Caco-2 (cell line): ENCODE data around the gene PDZD2. TPM values are rescaled to one million over a fixed set of nuclear protein-coding genes. Genes with fewer than 3 reads are reported as not detected.

Source experiments
- BruUV-seq: library from RNA; stranded (reverse); fragments of 400-500 nt; replicated peaks from 2 replicates; lab custom pipeline; 2021; lab: Mats Ljungman, UMichigan
- CTCF ChIA-PET: fragments of 300-600 bp; sonication (Branson Sonifier 250); formaldehyde crosslinking; loops from one replicate; lab custom pipeline; 2022; ENCODE audit warnings: antibody characterized with exemption; lab: Charles Lee
- POLR2A ChIA-PET: fragments of 300-600 bp; sonication (Branson Sonifier 250); formaldehyde crosslinking; loops from one replicate; lab custom pipeline; 2022; ENCODE audit warnings: antibody characterized with exemption; lab: Charles Lee
- DNase-seq, 2 experiments: peaks; one replicate each; pipeline versions ENCODE4 v3.0.0 to v3.0.0-alpha.2; 2020 to 2022
- H3K27me3 ChIP-seq: replicated peaks from 2 replicates; pipeline ENCODE4 v1.6.0; 2011; ENCODE audit warnings: low read length; ENCODE audit not compliant: control insufficient read depth, insufficient read depth
- H3K36me3 ChIP-seq: 2 replicates; pipeline ENCODE4 v1.5.1; 2011; ENCODE audit warnings: low read length; ENCODE audit not compliant: control insufficient read depth, insufficient read depth
- H3K4me1 ChIP-seq: fragments of 250-450 bp; sonication (Bioruptor Pico); 2 replicates; pipeline ENCODE4 v1.5.1; 2020; ENCODE audit warnings: mild to moderate bottlenecking
- H3K4me3 ChIP-seq: 2 replicates; pipeline ENCODE4 v1.5.1; 2011; ENCODE audit warnings: low read depth, mild to moderate bottlenecking, control low read depth, low read length
- H3K9me3 ChIP-seq: fragments of 250-450 bp; sonication (Bioruptor Pico); 2 replicates; pipeline ENCODE4 v1.5.1; 2020; ENCODE audit warnings: mild to moderate bottlenecking, moderate library complexity
- H3K27ac Mint-ChIP-seq: one replicate; pipeline ENCODE4 v1.8.0; 2022; ENCODE audit warnings: mixed read lengths; ENCODE audit not compliant: unreplicated experiment
- H3K27me3 Mint-ChIP-seq: one replicate; pipeline ENCODE4 v1.8.0; 2022; ENCODE audit warnings: mixed read lengths; ENCODE audit not compliant: insufficient read depth, unreplicated experiment
- H3K36me3 Mint-ChIP-seq: one replicate; pipeline ENCODE4 v1.8.0; 2022; ENCODE audit warnings: mild to moderate bottlenecking, mixed read lengths; ENCODE audit not compliant: insufficient read depth, unreplicated experiment
- H3K4me1 Mint-ChIP-seq: one replicate; pipeline ENCODE4 v1.8.0; 2022; ENCODE audit warnings: low read depth, mixed read lengths; ENCODE audit not compliant: unreplicated experiment
- H3K4me3 Mint-ChIP-seq: one replicate; pipeline ENCODE4 v1.8.0; 2022; ENCODE audit warnings: mild to moderate bottlenecking, moderate library complexity, mixed read lengths; ENCODE audit not compliant: unreplicated experiment
- H3K9me3 Mint-ChIP-seq: one replicate; pipeline ENCODE4 v1.8.0; 2022; ENCODE audit warnings: mixed read lengths; ENCODE audit not compliant: unreplicated experiment
- intact Hi-C: fragments of 100-400 bp; cut with micrococcal nuclease; formaldehyde crosslinking; loops from one replicate; pipeline ENCODE4 v1.10.0; 2022; ENCODE audit not compliant: unreplicated experiment
- total RNA-seq: library from RNA; stranded (reverse); gene quantifications from 2 replicates; pipeline ENCODE4 v1.2.3, GENCODE V29; 2022
- TF ChIP-seq, protein P1 (sequence below), 2 experiments: fragments of 200-600 bp in 1 of 2; IDR thresholded peaks; 1 replicate in 1 of 2; 2 replicates in 1 of 2; pipeline versions ENCODE4 v1.5.1 to v1.8.0; 2011 to 2022; ENCODE audit warnings: antibody characterized with exemption in 1 of 2, control low read depth in 1 of 2, inconsistent platforms in 1 of 2, low read depth in 1 of 2, low read length in 1 of 2, mild to moderate bottlenecking in 1 of 2, moderate library complexity in 1 of 2; ENCODE audit not compliant: insufficient read depth in 1 of 2, severe bottlenecking in 1 of 2, unreplicated experiment in 1 of 2

PDZD2 gene
- total RNA-seq, 1 experiment from 2014 or later: 0.16 TPM

DNA sequence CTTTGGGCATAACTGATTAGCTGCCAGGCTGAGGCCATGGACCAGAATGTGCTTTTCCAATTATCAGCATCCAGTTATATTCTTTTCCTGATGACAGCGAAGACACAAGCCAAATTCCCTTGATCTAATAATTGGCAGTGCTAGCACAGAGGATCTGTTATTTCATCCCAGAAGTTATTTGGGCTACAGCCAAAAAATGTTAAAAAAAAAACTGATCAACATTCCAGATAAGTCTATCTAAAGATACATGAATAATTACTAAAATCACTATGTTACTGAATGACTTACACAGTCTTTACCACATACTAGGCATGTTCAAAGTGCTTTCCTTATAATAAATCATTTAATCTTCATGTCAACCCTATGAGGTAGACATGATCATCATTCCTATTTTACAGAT lies 13.5 kb upstream of the PDZD2 start:
- Histone ChIP-seq H3K9me3 (no peaks in the 10 kb centered on the region), H3K27me3 (no peaks in the 10 kb centered on the region), H3K36me3 (no peaks in the 10 kb centered on the region), H3K4me3 (no peak overlapping the region), H3K4me1 (no peaks in the 10 kb centered on the region)
- Mint-ChIP-seq H3K27me3 (peaks cover 19% of the 10 kb centered on the region), H3K36me3 (no peaks in the 10 kb centered on the region), H3K4me3 (no peak overlapping the region), H3K4me1 (no peaks in the 10 kb centered on the region), H3K27ac (no peak overlapping the region), H3K9me3 (no peaks in the 10 kb centered on the region)
- ChIA-PET POLR2A (no interaction called here), CTCF (no interaction called here)
- BruUV-seq: no TSS peak
- intact Hi-C loops: no loop called here
- TF ChIP-seq, protein P1, sequence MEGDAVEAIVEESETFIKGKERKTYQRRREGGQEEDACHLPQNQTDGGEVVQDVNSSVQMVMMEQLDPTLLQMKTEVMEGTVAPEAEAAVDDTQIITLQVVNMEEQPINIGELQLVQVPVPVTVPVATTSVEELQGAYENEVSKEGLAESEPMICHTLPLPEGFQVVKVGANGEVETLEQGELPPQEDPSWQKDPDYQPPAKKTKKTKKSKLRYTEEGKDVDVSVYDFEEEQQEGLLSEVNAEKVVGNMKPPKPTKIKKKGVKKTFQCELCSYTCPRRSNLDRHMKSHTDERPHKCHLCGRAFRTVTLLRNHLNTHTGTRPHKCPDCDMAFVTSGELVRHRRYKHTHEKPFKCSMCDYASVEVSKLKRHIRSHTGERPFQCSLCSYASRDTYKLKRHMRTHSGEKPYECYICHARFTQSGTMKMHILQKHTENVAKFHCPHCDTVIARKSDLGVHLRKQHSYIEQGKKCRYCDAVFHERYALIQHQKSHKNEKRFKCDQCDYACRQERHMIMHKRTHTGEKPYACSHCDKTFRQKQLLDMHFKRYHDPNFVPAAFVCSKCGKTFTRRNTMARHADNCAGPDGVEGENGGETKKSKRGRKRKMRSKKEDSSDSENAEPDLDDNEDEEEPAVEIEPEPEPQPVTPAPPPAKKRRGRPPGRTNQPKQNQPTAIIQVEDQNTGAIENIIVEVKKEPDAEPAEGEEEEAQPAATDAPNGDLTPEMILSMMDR (IDR thresholded peaks at IDR 0.05; ENCODE audit: insufficient read depth in 1 of 2, low read depth in 1 of 2, low read length in 1 of 2, severe bottlenecking in 1 of 2, unreplicated experiment in 1 of 2): no peak
- DNase-seq: no peak

DNA sequence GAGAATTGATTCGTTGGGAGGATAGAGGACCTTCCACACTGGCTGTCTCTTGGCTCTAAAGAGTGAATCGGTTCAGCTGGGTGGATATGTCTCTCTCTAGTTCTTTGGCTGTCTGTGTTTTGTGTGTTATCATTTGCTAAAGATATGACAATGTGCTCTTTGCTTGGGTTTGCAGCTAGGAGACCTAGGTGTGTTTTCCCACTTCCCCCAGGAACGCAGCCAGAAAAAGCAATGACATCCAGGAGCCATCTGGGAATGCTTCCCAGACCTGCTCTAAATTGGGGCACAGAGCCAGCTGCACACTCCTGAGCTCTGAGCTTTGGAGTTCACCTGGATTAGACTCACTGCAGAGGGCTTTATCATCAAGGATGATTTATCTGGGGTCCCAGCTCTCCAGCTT lies 12.8 kb upstream of the PDZD2 start:
- H3K4me3 ChIP-seq: no peak overlapping the region
- Mint-ChIP-seq H3K4me1 (no peaks in the 10 kb centered on the region), H3K9me3 (no peaks in the 10 kb centered on the region), H3K4me3 (no peak overlapping the region), H3K36me3 (no peaks in the 10 kb centered on the region), H3K27me3 (peaks cover 25% of the 10 kb centered on the region), H3K27ac (no peak overlapping the region)
- ChIA-PET CTCF (interaction anchor here (1.4 kb wide), 1 partner anchor 183 kb away, joined by 3 read pairs; no protein-coding TSS in a partner anchor), POLR2A (no interaction called here)
- TF ChIP-seq, protein P1 (IDR thresholded peaks at IDR 0.05; ENCODE audit: insufficient read depth in 1 of 2, low read depth in 1 of 2, low read length in 1 of 2, severe bottlenecking in 1 of 2, unreplicated experiment in 1 of 2): no peak
- intact Hi-C loops: no loop called here
- BruUV-seq: no TSS peak
- no peaks in the 10 kb centered on the region; the same call in 1 of the 2 replicates for H3K27me3 ChIP-seq
- H3K4me1 ChIP-seq: no peaks in the 10 kb centered on the region
- no peak for DNase-seq
- H3K9me3 ChIP-seq: no peaks in the 10 kb centered on the region
- no peaks in the 10 kb centered on the region for H3K36me3 ChIP-seq

DNA sequence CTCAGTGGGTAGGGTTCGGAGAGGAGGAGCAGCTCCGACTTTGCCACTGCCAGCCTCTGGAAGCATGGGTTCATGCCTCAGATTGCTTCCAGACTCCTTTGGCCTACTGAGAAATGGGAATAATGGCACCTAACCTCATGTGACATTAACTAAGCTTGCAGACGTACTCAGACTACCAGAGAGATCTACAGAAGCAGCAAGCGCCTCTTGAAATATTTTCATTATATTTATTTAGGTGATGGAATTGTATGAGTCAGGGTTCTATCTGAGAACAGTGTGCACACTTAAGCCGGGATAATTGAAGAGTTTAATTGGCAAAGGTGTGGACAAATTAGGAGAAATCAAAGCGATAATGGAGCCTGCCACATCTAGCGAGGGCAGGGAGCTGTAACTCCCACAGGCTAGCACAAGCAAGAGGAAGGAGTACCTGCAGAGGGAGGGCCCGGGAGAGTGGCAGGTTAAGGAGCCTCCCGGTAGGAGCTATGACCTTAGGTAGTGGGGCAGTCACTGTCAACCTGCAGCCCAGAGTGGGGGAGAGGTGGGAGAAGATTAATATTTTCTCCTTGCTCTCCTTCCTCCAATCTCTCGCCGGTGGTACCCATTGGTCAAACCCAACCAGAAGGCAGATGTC lies 12.2 kb upstream of the PDZD2 start:
- Mint-ChIP-seq H3K36me3 (no peaks in the 10 kb centered on the region), H3K9me3 (no peaks in the 10 kb centered on the region), H3K27ac (no peak overlapping the region), H3K4me1 (no peaks in the 10 kb centered on the region), H3K27me3 (peaks cover 26% of the 10 kb centered on the region), H3K4me3 (no peak overlapping the region)
- DNase-seq: no peak
- Histone ChIP-seq H3K4me1 (no peaks in the 10 kb centered on the region), H3K4me3 (no peak overlapping the region), H3K36me3 (no peaks in the 10 kb centered on the region), H3K27me3 (no peaks in the 10 kb centered on the region; the same call in 1 of the 2 replicates), H3K9me3 (no peaks in the 10 kb centered on the region)
- TF ChIP-seq, protein P1 (IDR thresholded peaks at IDR 0.05; ENCODE audit: insufficient read depth in 1 of 2, low read depth in 1 of 2, low read length in 1 of 2, severe bottlenecking in 1 of 2, unreplicated experiment in 1 of 2): no peak
- ChIA-PET CTCF (interaction anchor here (1.4 kb wide), 1 partner anchor 182 kb away, joined by 3 read pairs; no protein-coding TSS in a partner anchor), POLR2A (no interaction called here)
- intact Hi-C loops: no loop called here
- no TSS peak for BruUV-seq
